HepG2 (cell line): Measurements from ENCODE around the gene UCN. TPM values are rescaled to one million over a fixed set of nuclear protein-coding genes. Genes with fewer than 3 reads are reported as not detected.

Source experiments
- AHDC1 ChIP-seq: sonication (generic); formaldehyde crosslinking; IDR thresholded peaks from 2 replicates; pipeline ENCODE4 v1.5.1; 2020; ENCODE audit warnings: mild to moderate bottlenecking, missing genetic modification reagents, borderline replicate concordance
- ARNTL ChIP-seq: sonication (generic); formaldehyde crosslinking; IDR thresholded peaks from 2 replicates; pipeline ENCODE4 v1.4.0; 2020; ENCODE audit warnings: mild to moderate bottlenecking, missing genetic modification reagents
- LCORL ChIP-seq, 2 experiments: fragments of 450-650 bp in 1 of 2; sonication (generic) in 1 of 2; formaldehyde crosslinking in 1 of 2; IDR thresholded peaks; 2 replicates each; pipeline versions ENCODE4 v1.5.0 to v1.6.1; 2017 to 2020; ENCODE audit warnings: antibody characterized with exemption in 1 of 2, missing genetic modification reagents in 1 of 2
- MAFK ChIP-seq, 2 experiments: IDR thresholded peaks in 1 of 2; conservative IDR thresholded peaks in 1 of 2; 2 replicates each; pipeline ENCODE4 v1.6.1; 2011; ENCODE audit warnings: improper control_type of control experiment in 2 of 2, low read length in 2 of 2
- PAF1 ChIP-seq: IDR thresholded peaks from 2 replicates; pipeline ENCODE4 v1.6.1; 2016; ENCODE audit warnings: missing genetic modification reagents, missing compliant biosample characterization
- PCBP1 ChIP-seq: fragments of 200-400 bp; formaldehyde crosslinking; IDR thresholded peaks from 2 replicates; pipeline ENCODE4 v1.6.1; 2017; ENCODE audit warnings: mild to moderate bottlenecking, low read depth, low read length, borderline replicate concordance
- SALL2 ChIP-seq: sonication (generic); formaldehyde crosslinking; IDR thresholded peaks from 2 replicates; pipeline ENCODE4 v1.8.1; 2023; ENCODE audit warnings: mild to moderate bottlenecking, missing genetic modification reagents, inconsistent platforms
- ZBTB7A ChIP-seq: sonication (generic); formaldehyde crosslinking; IDR thresholded peaks from 2 replicates; pipeline ENCODE4 v1.8.0; 2022; ENCODE audit warnings: mild to moderate bottlenecking, missing genetic modification reagents
- ZNF205 ChIP-seq: IDR thresholded peaks from 2 replicates; pipeline ENCODE4 v1.6.1; 2018; ENCODE audit warnings: missing biosample characterization, missing genetic modification reagents
- ZNF703 ChIP-seq: sonication (generic); formaldehyde crosslinking; IDR thresholded peaks from 2 replicates; pipeline ENCODE4 v1.5.1; 2020; ENCODE audit warnings: missing genetic modification reagents, mild to moderate bottlenecking, moderate library complexity, borderline replicate concordance
- ZNF747 ChIP-seq: sonication (generic); formaldehyde crosslinking; IDR thresholded peaks from 2 replicates; pipeline ENCODE4 v1.8.1; 2023; ENCODE audit warnings: missing genetic modification reagents, mild to moderate bottlenecking, borderline replicate concordance
- ZNF772 ChIP-seq: sonication (generic); formaldehyde crosslinking; IDR thresholded peaks from 2 replicates; pipeline ENCODE4 v1.5.0; 2020; ENCODE audit warnings: mild to moderate bottlenecking, missing genetic modification reagents
- polyA plus RNA-seq, 8 experiments: library from polyadenylated mRNA; depleted of rRNA in 3 of 8; stranded (reverse) in 7 of 8; unstranded in 1 of 8; fragments of >200 nt; fragmentation: Illumina TruSeq in 4 of 8; extraction: Trizol in 4 of 8; gene quantifications; 2 replicates each; pipeline versions ENCODE4 v1.2.1 to v1.2.3, GENCODE V29; 2011 to 2016; ENCODE audit warnings: low read depth in 4 of 8, missing spikeins in 1 of 8, mixed read lengths in 1 of 8; ENCODE audit not compliant: insufficient read depth in 1 of 8
- total RNA-seq, 5 experiments: library from RNA; depleted of rRNA; stranded (reverse); fragments of >200 nt; fragmentation: Illumina TruSeq; extraction: Trizol; gene quantifications; 2 replicates each; pipeline ENCODE4 v1.2.3, GENCODE V29; 2016; ENCODE audit warnings: low read depth in 1 of 5
- TF ChIP-seq, protein P1 (sequence below): sonication (generic); formaldehyde crosslinking; IDR thresholded peaks from 2 replicates; pipeline ENCODE4 v1.5.0; 2020; ENCODE audit warnings: mild to moderate bottlenecking, missing genetic modification reagents
- TF ChIP-seq, protein P2 (sequence below): sonication (generic); formaldehyde crosslinking; IDR thresholded peaks from 2 replicates; pipeline ENCODE4 v1.5.0; 2020; ENCODE audit warnings: missing genetic modification reagents
- TF ChIP-seq, protein P3 (sequence below), 2 experiments: sonication (generic) in 1 of 2; formaldehyde crosslinking in 1 of 2; IDR thresholded peaks; 2 replicates each; pipeline versions ENCODE4 v1.5.1 to v1.6.1; 2011 to 2020; ENCODE audit warnings: borderline replicate concordance in 1 of 2, low read depth in 1 of 2, low read length in 1 of 2, mild to moderate bottlenecking in 1 of 2, missing genetic modification reagents in 1 of 2, moderate library complexity in 1 of 2

UCN gene
- total and polyA plus RNA-seq, 2 of the 13 experiments (the other 11 are each of a cell fraction or from before 2014, with no cell fraction given) = 1.2 to 2.3 TPM

- TF ChIP-seq, protein P1, sequence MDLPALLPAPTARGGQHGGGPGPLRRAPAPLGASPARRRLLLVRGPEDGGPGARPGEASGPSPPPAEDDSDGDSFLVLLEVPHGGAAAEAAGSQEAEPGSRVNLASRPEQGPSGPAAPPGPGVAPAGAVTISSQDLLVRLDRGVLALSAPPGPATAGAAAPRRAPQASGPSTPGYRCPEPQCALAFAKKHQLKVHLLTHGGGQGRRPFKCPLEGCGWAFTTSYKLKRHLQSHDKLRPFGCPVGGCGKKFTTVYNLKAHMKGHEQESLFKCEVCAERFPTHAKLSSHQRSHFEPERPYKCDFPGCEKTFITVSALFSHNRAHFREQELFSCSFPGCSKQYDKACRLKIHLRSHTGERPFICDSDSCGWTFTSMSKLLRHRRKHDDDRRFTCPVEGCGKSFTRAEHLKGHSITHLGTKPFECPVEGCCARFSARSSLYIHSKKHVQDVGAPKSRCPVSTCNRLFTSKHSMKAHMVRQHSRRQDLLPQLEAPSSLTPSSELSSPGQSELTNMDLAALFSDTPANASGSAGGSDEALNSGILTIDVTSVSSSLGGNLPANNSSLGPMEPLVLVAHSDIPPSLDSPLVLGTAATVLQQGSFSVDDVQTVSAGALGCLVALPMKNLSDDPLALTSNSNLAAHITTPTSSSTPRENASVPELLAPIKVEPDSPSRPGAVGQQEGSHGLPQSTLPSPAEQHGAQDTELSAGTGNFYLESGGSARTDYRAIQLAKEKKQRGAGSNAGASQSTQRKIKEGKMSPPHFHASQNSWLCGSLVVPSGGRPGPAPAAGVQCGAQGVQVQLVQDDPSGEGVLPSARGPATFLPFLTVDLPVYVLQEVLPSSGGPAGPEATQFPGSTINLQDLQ = no peak
- TF ChIP-seq ARNTL (peak; percentile 76), ZBTB7A (CRISPR knock-in tag) (no peak), LCORL (IDR thresholded peaks at IDR 0.05) (no peak), LCORL (CRISPR knock-in tag; IDR thresholded peaks at IDR 0.05) (peak; percentile 94; the same call in 1 of the 2 replicates), ZNF747 (CRISPR knock-in tag) (peak; percentile 44; the same call in 1 of the 2 replicates), PCBP1 (no peak), ZNF703 (CRISPR knock-in tag) (no peak), MAFK (conservative IDR thresholded peaks at IDR 0.05 in 1 of 2, IDR thresholded peaks at IDR 0.05 in 1 of 2; ENCODE audit: low read length in 2 of 2) (no peak), SALL2 (CRISPR knock-in tag) (0 out of 2 replicates have a peak, but pooled peaks have one; percentile 42), ZNF205 (CRISPR knock-in tag) (peak; percentile 79; the same call in 1 of the 2 replicates), AHDC1 (CRISPR knock-in tag) (no peak; the same call in 1 of the 2 replicates), PAF1 (CRISPR knock-in tag) (no peak), ZNF772 (CRISPR knock-in tag) (peak; percentile 50)
- TF ChIP-seq, protein P2, sequence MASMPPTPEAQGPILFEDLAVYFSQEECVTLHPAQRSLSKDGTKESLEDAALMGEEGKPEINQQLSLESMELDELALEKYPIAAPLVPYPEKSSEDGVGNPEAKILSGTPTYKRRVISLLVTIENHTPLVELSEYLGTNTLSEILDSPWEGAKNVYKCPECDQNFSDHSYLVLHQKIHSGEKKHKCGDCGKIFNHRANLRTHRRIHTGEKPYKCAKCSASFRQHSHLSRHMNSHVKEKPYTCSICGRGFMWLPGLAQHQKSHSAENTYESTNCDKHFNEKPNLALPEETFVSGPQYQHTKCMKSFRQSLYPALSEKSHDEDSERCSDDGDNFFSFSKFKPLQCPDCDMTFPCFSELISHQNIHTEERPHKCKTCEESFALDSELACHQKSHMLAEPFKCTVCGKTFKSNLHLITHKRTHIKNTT (CRISPR knock-in tag) = no peak
- TF ChIP-seq, protein P3, sequence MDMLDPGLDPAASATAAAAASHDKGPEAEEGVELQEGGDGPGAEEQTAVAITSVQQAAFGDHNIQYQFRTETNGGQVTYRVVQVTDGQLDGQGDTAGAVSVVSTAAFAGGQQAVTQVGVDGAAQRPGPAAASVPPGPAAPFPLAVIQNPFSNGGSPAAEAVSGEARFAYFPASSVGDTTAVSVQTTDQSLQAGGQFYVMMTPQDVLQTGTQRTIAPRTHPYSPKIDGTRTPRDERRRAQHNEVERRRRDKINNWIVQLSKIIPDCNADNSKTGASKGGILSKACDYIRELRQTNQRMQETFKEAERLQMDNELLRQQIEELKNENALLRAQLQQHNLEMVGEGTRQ (IDR thresholded peaks at IDR 0.05; ENCODE audit: low read depth, low read length) = no peak
- TF ChIP-seq, protein P3 (CRISPR knock-in tag; IDR thresholded peaks at IDR 0.05; ENCODE audit: borderline replicate concordance) = no peak
Observed at GRCh38 chr2:27320958-27321543, 12.8 kb upstream of the UCN start (continued).
